Loucy (cell line): ENCODE measurements around the gene FMO2.

Experiments
- H2AFZ ChIP-seq: fragments of 200-600 bp; sonication (generic); 2 replicates; pipeline ENCODE4 v1.6.0; 2016; ENCODE audit warnings: antibody characterized with exemption, mild to moderate bottlenecking, low read length, moderate library complexity
- H3F3A ChIP-seq: fragments of 200-600 bp; 2 replicates; pipeline ENCODE4 v1.6.0; 2016; ENCODE audit warnings: antibody characterized with exemption, low read depth, mild to moderate bottlenecking
- H3K27me3 ChIP-seq: fragments of 200-600 bp; sonication (generic); 2 replicates; pipeline ENCODE4 v1.6.1; 2014; ENCODE audit warnings: low read length, mild to moderate bottlenecking; ENCODE audit not compliant: insufficient read depth, poor library complexity, severe bottlenecking
- H3K36me3 ChIP-seq: fragments of 200-600 bp; sonication (generic); 2 replicates; pipeline ENCODE4 v1.6.1; 2016; ENCODE audit warnings: low read length; ENCODE audit not compliant: insufficient read depth
- H3K4me1 ChIP-seq: fragments of 200-600 bp; sonication (generic); 2 replicates; pipeline ENCODE4 v1.5.1; 2014; ENCODE audit warnings: low read length, mild to moderate bottlenecking; ENCODE audit not compliant: insufficient read depth, poor library complexity, severe bottlenecking
- H3K4me2 ChIP-seq: fragments of 200-600 bp; sonication (generic); 2 replicates; pipeline ENCODE4 v1.6.0; 2014; ENCODE audit warnings: antibody characterized with exemption, low read length, low read depth, mild to moderate bottlenecking; ENCODE audit not compliant: poor library complexity, severe bottlenecking
- H3K4me3 ChIP-seq: fragments of 200-600 bp; sonication (generic); 2 replicates; pipeline ENCODE4 v1.5.1; 2014; ENCODE audit warnings: low read length, mild to moderate bottlenecking, mixed read lengths; ENCODE audit not compliant: poor library complexity, severe bottlenecking
- H3K79me2 ChIP-seq: fragments of 200-600 bp; sonication (generic); 2 replicates; pipeline ENCODE4 v1.6.1; 2014; ENCODE audit warnings: low read length; ENCODE audit not compliant: insufficient read depth
- H3K9ac ChIP-seq: fragments of 200-600 bp; sonication (generic); 2 replicates; pipeline ENCODE4 v1.6.0; 2014; ENCODE audit warnings: mild to moderate bottlenecking, low read depth, low read length, moderate library complexity; ENCODE audit not compliant: poor library complexity, severe bottlenecking
- H3K9me2 ChIP-seq: fragments of 200-600 bp; sonication (generic); replicated peaks from 2 replicates; pipeline ENCODE4 v1.6.1; 2016; ENCODE audit warnings: low read depth, low read length, mixed read lengths
- H3K9me3 ChIP-seq: fragments of 200-600 bp; sonication (generic); 2 replicates; pipeline ENCODE4 v1.6.1; 2014; ENCODE audit warnings: mild to moderate bottlenecking, antibody characterized with exemption, low read length, low read depth; ENCODE audit not compliant: insufficient read depth
- H4K20me1 ChIP-seq: fragments of 200-600 bp; sonication (generic); 2 replicates; pipeline ENCODE4 v1.6.0; 2014; ENCODE audit warnings: antibody characterized with exemption, low read length, mild to moderate bottlenecking; ENCODE audit not compliant: insufficient read depth, poor library complexity, severe bottlenecking
- EZH2phosphoT487 ChIP-seq: fragments of 200-600 bp; IDR thresholded peaks from 2 replicates; pipeline ENCODE4 v1.6.1; 2018; ENCODE audit warnings: antibody characterized with exemption, mild to moderate bottlenecking, moderate library complexity, borderline replicate concordance
- TF ChIP-seq, protein P1 (sequence below): fragments of 200-600 bp; sonication (generic); conservative IDR thresholded peaks from 2 replicates; pipeline ENCODE4 v1.5.1; 2014; ENCODE audit warnings: mild to moderate bottlenecking, antibody characterized with exemption, low read length

Gene FMO2

GRCh38 chr1:171185091-171185490 is at the start of gene FMO2:
FMO2 (plus strand) TSS chr1:171185300; CDS start chr1:171185714, 414 bp downstream.
- H4K20me1 ChIP-seq, result no peaks in the 10 kb centered on the region
- H3K9me2 ChIP-seq, result no peaks in the 10 kb centered on the region
- H3K9me3 ChIP-seq, result no peaks in the 10 kb centered on the region
- H3K36me3 ChIP-seq, result no peaks in the 10 kb centered on the region
- no peak within 1 kb of the TSS for H3K9ac ChIP-seq
- no peak within 1 kb of the TSS for H3K4me2 ChIP-seq
- no peaks in the 10 kb centered on the region for H3F3A ChIP-seq
- TF ChIP-seq EZH2phosphoT487, result no peak
- TF ChIP-seq, protein P1, sequence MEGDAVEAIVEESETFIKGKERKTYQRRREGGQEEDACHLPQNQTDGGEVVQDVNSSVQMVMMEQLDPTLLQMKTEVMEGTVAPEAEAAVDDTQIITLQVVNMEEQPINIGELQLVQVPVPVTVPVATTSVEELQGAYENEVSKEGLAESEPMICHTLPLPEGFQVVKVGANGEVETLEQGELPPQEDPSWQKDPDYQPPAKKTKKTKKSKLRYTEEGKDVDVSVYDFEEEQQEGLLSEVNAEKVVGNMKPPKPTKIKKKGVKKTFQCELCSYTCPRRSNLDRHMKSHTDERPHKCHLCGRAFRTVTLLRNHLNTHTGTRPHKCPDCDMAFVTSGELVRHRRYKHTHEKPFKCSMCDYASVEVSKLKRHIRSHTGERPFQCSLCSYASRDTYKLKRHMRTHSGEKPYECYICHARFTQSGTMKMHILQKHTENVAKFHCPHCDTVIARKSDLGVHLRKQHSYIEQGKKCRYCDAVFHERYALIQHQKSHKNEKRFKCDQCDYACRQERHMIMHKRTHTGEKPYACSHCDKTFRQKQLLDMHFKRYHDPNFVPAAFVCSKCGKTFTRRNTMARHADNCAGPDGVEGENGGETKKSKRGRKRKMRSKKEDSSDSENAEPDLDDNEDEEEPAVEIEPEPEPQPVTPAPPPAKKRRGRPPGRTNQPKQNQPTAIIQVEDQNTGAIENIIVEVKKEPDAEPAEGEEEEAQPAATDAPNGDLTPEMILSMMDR, result no peak
- no peak within 1 kb of the TSS for H2AFZ ChIP-seq
- H3K4me3 ChIP-seq, result no peak within 1 kb of the TSS
- H3K4me1 ChIP-seq, result no peaks in the 10 kb centered on the region
- no peaks in the 10 kb centered on the region for H3K79me2 ChIP-seq
- no peaks in the 10 kb centered on the region for H3K27me3 ChIP-seq

- Histone ChIP-seq H3K9me3 (no peaks in the 10 kb centered on the region), H3K36me3 (no peaks in the 10 kb centered on the region), H3K9me2 (no peaks in the 10 kb centered on the region), H2AFZ (no peak overlapping the region), H4K20me1 (no peaks in the 10 kb centered on the region), H3K4me1 (no peaks in the 10 kb centered on the region), H3K79me2 (no peaks in the 10 kb centered on the region), H3K4me3 (no peak overlapping the region), H3K9ac (no peak overlapping the region), H3K4me2 (no peak overlapping the region), H3F3A (no peaks in the 10 kb centered on the region), H3K27me3 (no peaks in the 10 kb centered on the region)
- TF ChIP-seq EZH2phosphoT487, result no peak
- TF ChIP-seq, protein P1, result no peak
Measured at GRCh38 chr1:171137580-171137979, 47.5 kb upstream of the FMO2 start.

GRCh38 chr1:171138980-171139379 is 46.1 kb upstream of the FMO2 start:
- Histone ChIP-seq H3F3A (no peaks in the 10 kb centered on the region), H3K9ac (no peak overlapping the region), H2AFZ (no peak overlapping the region), H3K4me1 (no peaks in the 10 kb centered on the region), H3K4me2 (no peak overlapping the region), H3K36me3 (no peaks in the 10 kb centered on the region), H3K9me3 (no peaks in the 10 kb centered on the region), H3K9me2 (no peaks in the 10 kb centered on the region), H3K27me3 (no peaks in the 10 kb centered on the region), H3K4me3 (no peak overlapping the region), H3K79me2 (no peaks in the 10 kb centered on the region), H4K20me1 (no peaks in the 10 kb centered on the region)
- no peak for TF ChIP-seq EZH2phosphoT487
- TF ChIP-seq, protein P1, result no peak
